OCI-LY7 (cell line): Measurements from ENCODE around the gene SLC35F4. TPM values are rescaled to one million over a fixed set of nuclear protein-coding genes. Genes with fewer than 3 reads are reported as not detected.

Source experiments
- BruUV-seq: library from RNA; stranded (reverse); fragments of 400-500 nt; replicated peaks from 2 replicates; lab custom pipeline; 2021; lab: Mats Ljungman, UMichigan
- CTCF ChIA-PET: fragments of 300-600 bp; sonication (Branson Sonifier 250); formaldehyde crosslinking; loops from one replicate; lab custom pipeline; 2022; ENCODE audit warnings: antibody characterized with exemption; ENCODE audit not compliant: unreplicated experiment; lab: Charles Lee
- POLR2A ChIA-PET: fragments of 300-600 bp; sonication (Branson Sonifier 250); formaldehyde crosslinking; loops from one replicate; lab custom pipeline; 2022; ENCODE audit warnings: antibody characterized with exemption; lab: Charles Lee
- DNase-seq: peaks from one replicate; pipeline ENCODE4 v3.0.0-alpha.2; 2015; ENCODE audit warnings: low spot score
- H2AFZ ChIP-seq: fragments of 200-600 bp; sonication (generic), shearing (Covaris generic); 2 replicates; pipeline ENCODE4 v1.6.1; 2014; ENCODE audit warnings: mild to moderate bottlenecking, antibody characterized with exemption, low read length, moderate library complexity
- H3K27ac ChIP-seq: fragments of 200-600 bp; sonication (generic); 2 replicates; pipeline ENCODE4 v1.5.1; 2014; ENCODE audit warnings: mixed run types, low read depth, mild to moderate bottlenecking, moderate library complexity, low read length, inconsistent platforms; ENCODE audit not compliant: poor library complexity, severe bottlenecking
- H3K36me3 ChIP-seq: fragments of 200-600 bp; sonication (generic); 2 replicates; pipeline ENCODE4 v1.6.1; 2014; ENCODE audit warnings: mild to moderate bottlenecking, antibody characterized with exemption, low read length, moderate library complexity, mixed read lengths; ENCODE audit not compliant: insufficient read depth
- H3K4me1 ChIP-seq: fragments of 200-600 bp; sonication (generic); 2 replicates; pipeline ENCODE4 v1.5.1; 2014; ENCODE audit warnings: mild to moderate bottlenecking, low read length; ENCODE audit not compliant: insufficient read depth, poor library complexity, severe bottlenecking
- H3K4me2 ChIP-seq: fragments of 200-600 bp; sonication (generic); 2 replicates; pipeline ENCODE4 v1.6.1; 2014; ENCODE audit warnings: mild to moderate bottlenecking, low read length
- H3K4me3 ChIP-seq: fragments of 200-600 bp; sonication (generic); 2 replicates; pipeline ENCODE4 v1.5.1; 2014; ENCODE audit warnings: mild to moderate bottlenecking, low read depth, low read length; ENCODE audit not compliant: poor library complexity, severe bottlenecking
- H3K79me2 ChIP-seq: fragments of 200-600 bp; sonication (generic); 2 replicates; pipeline ENCODE4 v1.6.1; 2016; ENCODE audit warnings: low read depth, mild to moderate bottlenecking, low read length, moderate library complexity, mixed read lengths; ENCODE audit not compliant: insufficient read depth
- H3K9me2 ChIP-seq: fragments of 200-600 bp; sonication (generic); 2 replicates; pipeline ENCODE4 v1.6.1; 2016; ENCODE audit warnings: mild to moderate bottlenecking, low read length, mixed read lengths; ENCODE audit not compliant: insufficient read depth
- H3K9me3 ChIP-seq: fragments of 200-600 bp; sonication (generic); 2 replicates; pipeline ENCODE4 v1.6.1; 2014; ENCODE audit warnings: mild to moderate bottlenecking, mixed run types, low read length, mixed read lengths
- H4K20me1 ChIP-seq: fragments of 200-600 bp; sonication (generic); 2 replicates; pipeline ENCODE4 v1.6.1; 2014; ENCODE audit warnings: mild to moderate bottlenecking, antibody characterized with exemption, low read length, moderate library complexity, mixed read lengths; ENCODE audit not compliant: insufficient read depth
- CTCF ChIP-seq: fragments of 200-600 bp; sonication (generic); conservative IDR thresholded peaks from 2 replicates; pipeline ENCODE4 v1.5.1; 2014; ENCODE audit warnings: mild to moderate bottlenecking, antibody characterized with exemption, low read length, moderate library complexity, mixed read lengths
- EZH2phosphoT487 ChIP-seq: fragments of 200-600 bp; sonication (generic); IDR thresholded peaks from 2 replicates; pipeline ENCODE4 v1.6.1; 2018; ENCODE audit warnings: low read depth, borderline replicate concordance, mild to moderate bottlenecking, mixed run types, antibody characterized with exemption, low read length, moderate library complexity, mixed read lengths
- intact Hi-C: fragments of 100-400 bp; cut with micrococcal nuclease; formaldehyde crosslinking; loops from one replicate; pipeline ENCODE4 v1.10.0; 2022; ENCODE audit not compliant: unreplicated experiment
- total RNA-seq, 2 experiments: library from RNA; depleted of rRNA in 1 of 2; stranded (reverse); fragments of >200 nt in 1 of 2; shearing (Covaris generic) in 1 of 2; gene quantifications; 2 replicates each; pipeline ENCODE4 v1.2.3, GENCODE V29; 2014 to 2022

SLC35F4 gene
- total RNA-seq, 2 experiments from 2014 or later: not detected

DNA sequence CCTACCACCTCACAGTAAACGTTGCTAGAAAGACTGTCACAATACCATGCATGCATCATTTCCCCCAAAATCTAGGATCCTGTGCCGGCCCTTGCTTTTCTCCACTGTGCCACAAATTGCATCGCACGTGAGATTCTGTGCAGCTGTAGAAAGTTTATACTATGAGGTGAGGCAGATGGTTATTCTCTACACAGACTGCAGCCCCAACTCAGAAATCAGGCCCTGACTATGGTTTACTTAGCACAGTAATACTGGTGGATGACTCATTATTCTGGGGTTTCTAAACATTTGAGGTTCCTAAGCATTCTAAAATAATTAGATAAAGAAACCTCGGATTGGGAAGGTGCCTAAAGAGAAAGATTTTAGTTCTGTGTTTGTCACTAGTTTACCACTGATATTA lies 208.4 kb downstream of the SLC35F4 start:
- TF ChIP-seq CTCF (no peak), EZH2phosphoT487 (no peak)
- Histone ChIP-seq H3K4me2 (no peak overlapping the region), H3K27ac (no peak overlapping the region), H3K9me2 (no peaks in the 10 kb centered on the region), H3K9me3 (no peaks in the 10 kb centered on the region), H3K4me3 (no peak overlapping the region), H4K20me1 (no peaks in the 10 kb centered on the region), H2AFZ (no peak overlapping the region), H3K79me2 (no peaks in the 10 kb centered on the region), H3K36me3 (no peaks in the 10 kb centered on the region), H3K4me1 (no peaks in the 10 kb centered on the region)
- DNase-seq: no peak
- ChIA-PET POLR2A (interaction anchor here (1.2 kb wide), 1 partner anchor 9 kb away, joined by 3 read pairs; no protein-coding TSS in a partner anchor), CTCF (no interaction called here)
- no TSS peak for BruUV-seq
- intact Hi-C loops: no loop called here

DNA sequence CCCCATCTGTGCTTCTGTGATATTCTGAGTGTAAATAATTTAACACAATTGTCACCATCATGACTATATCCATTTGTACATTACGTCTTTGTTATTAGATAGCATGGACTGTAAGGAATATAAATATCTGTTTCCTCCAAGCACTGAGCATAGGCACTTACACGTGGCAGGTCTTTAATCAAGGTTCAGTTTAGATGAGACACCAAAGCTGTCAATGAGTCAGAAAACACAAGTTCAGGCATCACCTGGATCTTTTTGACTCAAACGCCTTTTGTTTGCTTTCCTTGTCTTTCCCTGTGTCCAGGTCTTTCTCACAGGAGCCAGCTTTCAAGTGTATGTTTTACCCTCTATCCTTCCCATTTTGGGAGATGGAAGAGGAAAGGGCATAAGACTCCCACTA lies 209.0 kb downstream of the SLC35F4 start:
- no TSS peak for BruUV-seq

More for the DNA sequence above, 209.0 kb downstream of the SLC35F4 start:
- ChIA-PET CTCF (no interaction called here), POLR2A (interaction anchor here (0.5 to 0.7 kb wide), 2 partner anchors 9 to 538 kb away, joined by 4 to 7 read pairs; no protein-coding TSS in a partner anchor)
- Histone ChIP-seq H3K9me2 (no peaks in the 10 kb centered on the region), H3K4me2 (no peak overlapping the region), H3K9me3 (no peaks in the 10 kb centered on the region), H3K36me3 (no peaks in the 10 kb centered on the region), H2AFZ (no peak overlapping the region), H3K79me2 (no peaks in the 10 kb centered on the region), H4K20me1 (no peaks in the 10 kb centered on the region), H3K4me3 (no peak overlapping the region), H3K4me1 (no peaks in the 10 kb centered on the region), H3K27ac (no peak overlapping the region)
- no peak for TF ChIP-seq CTCF
- no peak for TF ChIP-seq EZH2phosphoT487
- intact Hi-C loops: no loop called here
- DNase-seq: no peak
